Measurements from ENCODE around the gene IMPG2. TPM values are rescaled to one million over a fixed set of nuclear protein-coding genes. Genes with fewer than 3 reads are reported as not detected.

IMPG2 gene
- total and polyA plus RNA-seq, 4 donors: 0.04 to 0.54 (median 0.10) TPM

- no peak overlapping the region for H3K4me3 ChIP-seq
- no peak for ATAC-seq (ENCODE audit: insufficient read depth, low FRiP score)
- 98 to 99% methylated on average over 3 of the region's 3 CpGs for WGBS, 2 donors
Observed at GRCh38 chr3:101253396-101253795, 67.0 kb downstream of the IMPG2 start.

DNA sequence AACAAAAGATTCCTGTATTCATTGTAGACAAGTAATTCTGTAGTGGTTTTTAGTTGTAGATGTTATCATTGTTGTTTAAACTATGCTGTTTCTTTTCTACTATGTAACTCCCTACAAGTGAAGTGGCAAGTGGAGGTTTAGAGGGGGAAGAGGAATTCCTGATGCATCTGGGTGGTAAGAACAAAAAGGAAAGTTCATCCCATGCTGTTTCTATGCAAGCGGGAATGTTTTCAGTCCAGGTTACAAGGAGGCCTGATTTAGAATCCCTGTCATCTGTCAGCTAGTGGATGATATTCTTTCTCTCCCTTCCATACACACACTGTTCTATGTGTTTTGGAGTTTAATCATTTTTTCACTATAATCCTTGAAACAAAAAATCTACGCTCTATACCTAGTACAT, 67.4 kb downstream of the IMPG2 start:
- TF ChIP-seq, protein P1, sequence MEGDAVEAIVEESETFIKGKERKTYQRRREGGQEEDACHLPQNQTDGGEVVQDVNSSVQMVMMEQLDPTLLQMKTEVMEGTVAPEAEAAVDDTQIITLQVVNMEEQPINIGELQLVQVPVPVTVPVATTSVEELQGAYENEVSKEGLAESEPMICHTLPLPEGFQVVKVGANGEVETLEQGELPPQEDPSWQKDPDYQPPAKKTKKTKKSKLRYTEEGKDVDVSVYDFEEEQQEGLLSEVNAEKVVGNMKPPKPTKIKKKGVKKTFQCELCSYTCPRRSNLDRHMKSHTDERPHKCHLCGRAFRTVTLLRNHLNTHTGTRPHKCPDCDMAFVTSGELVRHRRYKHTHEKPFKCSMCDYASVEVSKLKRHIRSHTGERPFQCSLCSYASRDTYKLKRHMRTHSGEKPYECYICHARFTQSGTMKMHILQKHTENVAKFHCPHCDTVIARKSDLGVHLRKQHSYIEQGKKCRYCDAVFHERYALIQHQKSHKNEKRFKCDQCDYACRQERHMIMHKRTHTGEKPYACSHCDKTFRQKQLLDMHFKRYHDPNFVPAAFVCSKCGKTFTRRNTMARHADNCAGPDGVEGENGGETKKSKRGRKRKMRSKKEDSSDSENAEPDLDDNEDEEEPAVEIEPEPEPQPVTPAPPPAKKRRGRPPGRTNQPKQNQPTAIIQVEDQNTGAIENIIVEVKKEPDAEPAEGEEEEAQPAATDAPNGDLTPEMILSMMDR (IDR thresholded peaks at IDR 0.05; ENCODE audit: control extremely low read depth, extremely low read depth): no peak
- no peaks in the 10 kb centered on the region for H3K36me3 ChIP-seq (ENCODE audit: control insufficient read depth in 4 of 4, insufficient read depth in 4 of 4, low read length in 4 of 4)
- no peak overlapping the region for H3K4me3 ChIP-seq
- no peaks in the 10 kb centered on the region for H3K27me3 ChIP-seq (ENCODE audit: control insufficient read depth in 3 of 3, insufficient read depth in 3 of 3, low read length in 2 of 3)
- 95 to 98% methylated on average over 2 of the region's 2 CpGs for WGBS, 2 donors
- H3K9me3 ChIP-seq (ENCODE audit: control insufficient read depth in 4 of 4, insufficient read depth in 3 of 4, low read length in 3 of 4): peaks cover 0 to 2% (median 0%) of the 10 kb centered on the region in 4 donors
- H3K4me1 ChIP-seq (ENCODE audit: control insufficient read depth in 5 of 5, insufficient read depth in 5 of 5, low read length in 5 of 5): peaks cover 0 to 24% (median 7%) of the 10 kb centered on the region in 5 donors
- no peak for DNase-seq
- no peak overlapping the region for H3K27ac ChIP-seq (ENCODE audit: low read depth in 1 of 2, low read length in 1 of 2)
- no peak for ATAC-seq (ENCODE audit: insufficient read depth, low FRiP score)
- H3K9ac ChIP-seq (ENCODE audit: insufficient read depth in 1 of 2, low read length in 2 of 2): no peak overlapping the region

More at GRCh38 chr3:101253396-101253795, 67.0 kb downstream of the IMPG2 start:
- Histone ChIP-seq H3K27me3 (ENCODE audit: control insufficient read depth in 3 of 3, insufficient read depth in 3 of 3, low read length in 2 of 3) (no peaks in the 10 kb centered on the region), H3K9me3 (ENCODE audit: control insufficient read depth in 4 of 4, insufficient read depth in 3 of 4, low read length in 3 of 4) (peaks cover 0 to 2% (median 0%) of the 10 kb centered on the region in 4 donors), H3K9ac (ENCODE audit: insufficient read depth in 1 of 2, low read length in 2 of 2) (no peak overlapping the region), H3K4me1 (ENCODE audit: control insufficient read depth in 5 of 5, insufficient read depth in 5 of 5, low read length in 5 of 5) (peaks cover 0 to 22% (median 7%) of the 10 kb centered on the region in 5 donors), H3K27ac (ENCODE audit: low read depth in 1 of 2, low read length in 1 of 2) (no peak overlapping the region), H3K36me3 (ENCODE audit: control insufficient read depth in 4 of 4, insufficient read depth in 4 of 4, low read length in 4 of 4) (no peaks in the 10 kb centered on the region)
- TF ChIP-seq, protein P1 (IDR thresholded peaks at IDR 0.05; ENCODE audit: control extremely low read depth, extremely low read depth): no peak
- DNase-seq: no peak

DNA sequence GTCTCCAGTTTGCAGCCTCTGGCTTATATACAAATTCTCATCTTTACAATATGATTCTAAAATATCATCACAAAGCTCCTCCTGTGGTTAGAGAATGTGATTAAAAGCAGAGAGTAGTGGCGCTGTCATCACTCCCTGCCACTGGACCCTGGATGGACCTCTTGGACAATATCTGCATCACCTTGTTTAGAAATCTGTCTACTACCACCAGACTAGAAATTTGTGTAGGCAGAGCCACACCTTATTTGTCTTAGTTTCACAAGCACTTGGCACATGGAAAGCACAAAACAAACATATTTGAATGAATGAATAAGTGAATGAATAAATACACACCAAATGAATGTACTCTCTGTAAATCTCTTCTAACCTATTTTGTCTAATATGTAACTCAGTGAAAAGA, 68.1 kb downstream of the IMPG2 start:
- Histone ChIP-seq H3K9ac (ENCODE audit: insufficient read depth in 1 of 2, low read length in 2 of 2) (no peak overlapping the region), H3K4me1 (ENCODE audit: control insufficient read depth in 5 of 5, insufficient read depth in 5 of 5, low read length in 5 of 5) (peaks cover 0 to 24% (median 7%) of the 10 kb centered on the region in 5 donors), H3K9me3 (ENCODE audit: control insufficient read depth in 4 of 4, insufficient read depth in 3 of 4, low read length in 3 of 4) (peaks cover 0 to 2% (median 0%) of the 10 kb centered on the region in 4 donors), H3K27ac (ENCODE audit: low read depth in 1 of 2, low read length in 1 of 2) (no peak overlapping the region), H3K36me3 (ENCODE audit: control insufficient read depth in 4 of 4, insufficient read depth in 4 of 4, low read length in 4 of 4) (no peaks in the 10 kb centered on the region), H3K27me3 (ENCODE audit: control insufficient read depth in 3 of 3, insufficient read depth in 3 of 3, low read length in 2 of 3) (no peaks in the 10 kb centered on the region), H3K4me3 (no peak overlapping the region)
- ATAC-seq (ENCODE audit: insufficient read depth, low FRiP score) (no peak), DNase-seq (no peak)
- TF ChIP-seq, protein P1 (IDR thresholded peaks at IDR 0.05; ENCODE audit: control extremely low read depth, extremely low read depth): no peak
- 96 to 97% methylated on average over 1 of the region's 1 CpG for WGBS, 2 donors

- DNase-seq (peak in 2 of 3 donors; percentile 59 to 80), ATAC-seq (ENCODE audit: insufficient read depth, low FRiP score) (no peak)
- 83 to 86% methylated on average over 2 of the region's 2 CpGs for WGBS, 2 donors
- Histone ChIP-seq H3K36me3 (ENCODE audit: control insufficient read depth in 4 of 4, insufficient read depth in 4 of 4, low read length in 4 of 4) (no peaks in the 10 kb centered on the region), H3K27me3 (ENCODE audit: control insufficient read depth in 3 of 3, insufficient read depth in 3 of 3, low read length in 2 of 3) (no peaks in the 10 kb centered on the region), H3K9me3 (ENCODE audit: control insufficient read depth in 4 of 4, insufficient read depth in 3 of 4, low read length in 3 of 4) (peaks cover 0 to 2% (median 0%) of the 10 kb centered on the region in 4 donors), H3K9ac (ENCODE audit: insufficient read depth in 1 of 2, low read length in 2 of 2) (no peak overlapping the region), H3K4me3 (no peak overlapping the region), H3K4me1 (ENCODE audit: control insufficient read depth in 5 of 5, insufficient read depth in 5 of 5, low read length in 5 of 5) (peaks cover 0 to 20% (median 7%) of the 10 kb centered on the region in 5 donors), H3K27ac (ENCODE audit: low read depth in 1 of 2, low read length in 1 of 2) (no peak overlapping the region)
- TF ChIP-seq, protein P1 (IDR thresholded peaks at IDR 0.05; ENCODE audit: control extremely low read depth, extremely low read depth): no peak
Observed at GRCh38 chr3:101251441-101251840, 68.9 kb downstream of the IMPG2 start.

All from lung (tissue), 12 donors.